Endodermal cell (in vitro differentiated cells): Measurements from ENCODE around the gene MBIP. TPM values are rescaled to one million over a fixed set of nuclear protein-coding genes. Genes with fewer than 3 reads are reported as not detected.

Experiments
- DNase-seq: peaks from one replicate; pipeline ENCODE4 v3.0.0-alpha.2; 2017
- H3K27ac ChIP-seq: 2 replicates; pipeline ENCODE4 v1.5.1; 2013; ENCODE audit warnings: mild to moderate bottlenecking, low read depth, low read length, moderate library complexity
- H3K27me3 ChIP-seq: 2 replicates; pipeline ENCODE4 v1.6.1; 2013; ENCODE audit warnings: mild to moderate bottlenecking, low read length, moderate library complexity; ENCODE audit not compliant: insufficient read depth, control insufficient read depth, poor library complexity, severe bottlenecking
- H3K36me3 ChIP-seq: 2 replicates; pipeline ENCODE4 v1.7.0; 2013; ENCODE audit warnings: mild to moderate bottlenecking, low read length, moderate library complexity; ENCODE audit not compliant: control insufficient read depth, insufficient read depth
- H3K4me1 ChIP-seq: one replicate; pipeline ENCODE4 v1.7.0; 2013; ENCODE audit warnings: low read length; ENCODE audit not compliant: control insufficient read depth, insufficient read depth
- H3K4me3 ChIP-seq: 2 replicates; pipeline ENCODE4 v1.5.1; 2013; ENCODE audit warnings: mild to moderate bottlenecking, low read length, moderate library complexity
- H3K9ac ChIP-seq: 2 replicates; pipeline ENCODE4 v1.6.1; 2013; ENCODE audit warnings: mild to moderate bottlenecking, low read length, moderate library complexity; ENCODE audit not compliant: poor library complexity, severe bottlenecking; ENCODE audit errors: extremely low read depth
- H3K9me3 ChIP-seq: 2 replicates; pipeline ENCODE4 v1.6.1; 2013; ENCODE audit warnings: mild to moderate bottlenecking, low read length, moderate library complexity; ENCODE audit not compliant: control insufficient read depth
- H3K27ac Mint-ChIP-seq: 2 replicates; pipeline ENCODE4 v1.8.0; 2020; ENCODE audit warnings: mixed read lengths
- H3K27me3 Mint-ChIP-seq: 2 replicates; pipeline ENCODE4 v1.8.0; 2021; ENCODE audit warnings: mild to moderate bottlenecking, mixed read lengths; ENCODE audit not compliant: insufficient read depth
- H3K36me3 Mint-ChIP-seq: 2 replicates; pipeline ENCODE4 v1.8.0; 2020; ENCODE audit warnings: low read depth, mixed read lengths
- H3K4me1 Mint-ChIP-seq: 2 replicates; pipeline ENCODE4 v1.8.0; 2020; ENCODE audit warnings: mixed read lengths
- H3K4me3 Mint-ChIP-seq: 2 replicates; pipeline ENCODE4 v1.8.0; 2020; ENCODE audit warnings: mild to moderate bottlenecking, moderate library complexity, mixed read lengths
- H3K9me3 Mint-ChIP-seq: 2 replicates; pipeline ENCODE4 v1.8.0; 2020; ENCODE audit warnings: mild to moderate bottlenecking, mixed read lengths
- CTCF ChIP-seq: fragments of 200-600 bp; sonication (generic); conservative IDR thresholded peaks from 2 replicates; pipeline ENCODE4 v1.5.0; 2021; ENCODE audit warnings: antibody characterized with exemption, mild to moderate bottlenecking
- WGBS, 2 experiments: methylation state at CpG; one replicate each; pipeline versions ENCODE4 v1.1.5 to v1.1.7; 2013; ENCODE audit warnings: missing lambda C conversion rate in 2 of 2, mixed read lengths in 1 of 2; ENCODE audit not compliant: insufficient coverage in 1 of 2, insufficient read length in 1 of 2; 5-methylcytosine and 5-hydroxymethylcytosine counted together
- total RNA-seq, 2 donors: library from RNA; stranded (reverse); fragmentation: NEBNext Ultra II Directional in 1 of 2; extraction: Animal tissue kit (Norgen Biotek cat#: 25700) in 1 of 2; gene quantifications; 2 replicates in 1 of 2; 3 replicates in 1 of 2; pipeline ENCODE4 v1.2.1, GENCODE V29; 2021

MBIP gene
- total RNA-seq, 2 donors from 2014 or later = 35.5 TPM

GRCh38 chr14:36264107-36264506 lies 56.3 kb downstream of the MBIP start:
- Histone ChIP-seq H3K36me3 (no peaks in the 10 kb centered on the region), H3K27me3 (no peaks in the 10 kb centered on the region), H3K4me3 (no peak overlapping the region), H3K27ac (no peak overlapping the region), H3K9ac (no peak overlapping the region), H3K9me3 (no peaks in the 10 kb centered on the region), H3K4me1 (peaks cover 21% of the 10 kb centered on the region)
- H3K4me3 Mint-ChIP-seq = no peak overlapping the region
- no peak for DNase-seq
- peaks cover 19% of the 10 kb centered on the region for H3K27me3 Mint-ChIP-seq
- no peaks in the 10 kb centered on the region for H3K9me3 Mint-ChIP-seq
- TF ChIP-seq CTCF = no peak
- H3K27ac Mint-ChIP-seq = no peak overlapping the region
- no peaks in the 10 kb centered on the region for H3K36me3 Mint-ChIP-seq
- H3K4me1 Mint-ChIP-seq = peaks cover 33% of the 10 kb centered on the region

- no peaks in the 10 kb centered on the region for H3K36me3 ChIP-seq
- WGBS, 2 experiments = 95 to 100% methylated on average over 1 to 2 of the region's 2 CpGs
- no peak overlapping the region for H3K4me3 ChIP-seq
- TF ChIP-seq CTCF = no peak
- no peak overlapping the region for H3K27ac Mint-ChIP-seq
- DNase-seq = no peak
- no peaks in the 10 kb centered on the region for H3K9me3 ChIP-seq
- no peak overlapping the region for H3K9ac ChIP-seq
- peaks cover 5% of the 10 kb centered on the region for H3K4me1 ChIP-seq
- no peaks in the 10 kb centered on the region for H3K36me3 Mint-ChIP-seq
- H3K27me3 ChIP-seq = no peaks in the 10 kb centered on the region
- no peak overlapping the region for H3K4me3 Mint-ChIP-seq
- H3K27me3 Mint-ChIP-seq = peaks cover 7% of the 10 kb centered on the region
- H3K27ac ChIP-seq = no peak overlapping the region
- peaks cover 10% of the 10 kb centered on the region for H3K4me1 Mint-ChIP-seq
- H3K9me3 Mint-ChIP-seq = no peaks in the 10 kb centered on the region
Measured at GRCh38 chr14:36260970-36261640, 59.3 kb downstream of the MBIP start.

GRCh38 chr14:36258241-36258640 lies 62.2 kb downstream of the MBIP start:
- DNase-seq = no peak
- no peak overlapping the region for H3K4me3 Mint-ChIP-seq
- H3K36me3 Mint-ChIP-seq = no peaks in the 10 kb centered on the region
- Histone ChIP-seq H3K4me1 (peaks cover 3% of the 10 kb centered on the region), H3K4me3 (no peak overlapping the region), H3K27me3 (no peaks in the 10 kb centered on the region), H3K9me3 (no peaks in the 10 kb centered on the region), H3K9ac (no peak overlapping the region), H3K36me3 (no peaks in the 10 kb centered on the region), H3K27ac (no peak overlapping the region)
- H3K4me1 Mint-ChIP-seq = peaks cover 23% of the 10 kb centered on the region
- H3K27ac Mint-ChIP-seq = no peak overlapping the region
- no peak for TF ChIP-seq CTCF
- 86 to 88% methylated on average over 1 to 3 of the region's 3 CpGs for WGBS, 2 experiments
- no peaks in the 10 kb centered on the region for H3K27me3 Mint-ChIP-seq
- no peaks in the 10 kb centered on the region for H3K9me3 Mint-ChIP-seq
